Activated CD8-positive, alpha-beta memory T cell treated with anti-CD3 and anti-CD28 coated beads, Interleukin-2, amount 50 U/mL, for 1 hour (primary cell): ENCODE results near the gene AHNAK.
"Not testable (repeated sequence)": the region's sequence is repeated elsewhere in the genome, so short reads cannot be mapped to it uniquely, and the experiment has no call there.

ENCODE experiments used
- DNase-seq: peaks from one replicate; pipeline ENCODE4 v3.0.0-alpha.2; 2020; ENCODE audit errors: extremely low read depth

Gene AHNAK

DNA sequence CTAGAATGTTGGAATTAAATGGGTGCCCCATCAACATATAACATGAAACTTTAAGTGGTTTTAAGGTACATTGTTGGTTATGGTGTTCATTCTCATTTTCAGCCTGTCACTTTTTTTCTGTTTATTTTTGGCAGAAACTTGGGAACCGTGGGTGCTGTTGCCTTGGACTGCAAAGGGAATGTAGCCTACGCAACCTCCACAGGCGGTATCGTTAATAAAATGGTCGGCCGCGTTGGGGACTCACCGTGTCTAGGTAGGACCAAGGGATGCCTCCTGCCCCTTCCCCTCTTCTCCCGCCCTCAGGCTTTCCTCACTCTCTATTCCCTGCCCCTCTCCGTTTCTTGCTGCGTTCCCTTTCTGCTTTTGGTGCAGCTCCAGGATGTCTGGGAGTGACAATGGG, 157.6 kb downstream of the AHNAK start:
- DNase-seq, result no peak

DNA sequence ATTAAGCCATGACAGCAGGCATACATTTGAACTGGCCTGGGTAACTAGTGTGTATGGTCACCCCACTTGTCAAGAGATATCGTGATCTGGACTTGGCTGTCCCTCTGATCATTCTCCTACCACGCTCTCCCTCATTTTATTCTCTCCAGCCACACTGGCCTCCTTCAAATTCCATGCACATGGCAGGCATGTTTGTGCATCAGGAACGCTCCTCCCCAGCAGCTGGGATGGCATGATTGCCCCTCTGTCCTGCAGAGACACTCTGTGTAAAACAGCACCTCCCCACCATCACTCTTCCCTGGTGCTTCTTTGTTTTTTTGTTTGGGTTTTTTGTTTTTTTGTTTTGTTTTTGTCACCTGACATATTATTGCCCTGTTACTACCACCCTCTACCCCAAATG, 159.2 kb downstream of the AHNAK start:
- DNase-seq, result no peak

GRCh38 chr11:62386083-62386482, 160.5 kb downstream of the AHNAK start:
- DNase-seq, result not testable (repeated sequence)

DNA sequence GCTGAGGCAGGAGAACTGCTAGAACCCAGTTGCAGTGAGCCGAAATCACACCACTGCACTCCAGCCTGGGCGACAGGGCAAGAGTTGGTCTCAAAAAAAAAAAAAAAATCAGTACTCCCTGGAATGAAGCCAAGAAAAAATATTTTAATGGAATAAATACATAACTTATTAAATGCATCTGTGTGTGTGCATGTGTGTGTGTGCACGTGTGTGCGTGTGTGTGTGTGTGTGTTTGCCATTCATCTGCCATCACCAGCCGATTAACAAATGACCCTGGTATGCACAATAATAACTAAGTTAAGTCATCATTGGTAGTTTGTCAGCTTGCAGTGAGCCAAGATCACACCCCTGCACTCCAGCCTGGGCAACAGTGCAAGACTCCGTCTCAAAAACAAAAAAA, 162.8 kb downstream of the AHNAK start:
- DNase-seq, result no peak
